Measurements from ENCODE around the gene RNF220.
A peak's percentile ranks its signal among the peaks of the same experiment; 100 is the strongest.
"Not testable (repeated sequence)": the region's sequence is repeated elsewhere in the genome, so short reads cannot be mapped to it uniquely, and the experiment has no call there.

Gene RNF220

GRCh38 chr1:44661781-44662682 is 257.0 kb downstream of the RNF220 start:
- peak; percentile 71 for DNase-seq

GRCh38 chr1:44662683-44663030 is 257.6 kb downstream of the RNF220 start:
- no peak for DNase-seq

- DNase-seq: no peak
Measured at GRCh38 chr1:44663417-44663816, 258.4 kb downstream of the RNF220 start.

- no peak for DNase-seq
Measured at GRCh38 chr1:44664730-44665370, 259.8 kb downstream of the RNF220 start.

- DNase-seq: not testable (repeated sequence)
Measured at GRCh38 chr1:44666719-44667118, 261.7 kb downstream of the RNF220 start.

GRCh38 chr1:44670751-44671640 is 265.9 kb downstream of the RNF220 start:
- no peak for DNase-seq

- no peak for DNase-seq
Measured at GRCh38 chr1:44672254-44672955, 267.4 kb downstream of the RNF220 start.

GRCh38 chr1:44672961-44673674 is 268.1 kb downstream of the RNF220 start:
- no peak for DNase-seq

- DNase-seq: no peak
Measured at GRCh38 chr1:44673675-44674112, 268.6 kb downstream of the RNF220 start.

- DNase-seq: peak; percentile 98
Measured at GRCh38 chr1:44674113-44675000, 269.3 kb downstream of the RNF220 start, which contains the start of the genes ARMH1 and TMEM53. ARMH1 (plus strand) TSS chr1:44674714; CDS start chr1:44689698, 14,984 bp downstream. TMEM53 (minus strand) TSS chr1:44674481; CDS start chr1:44674391, 90 bp downstream.

GRCh38 chr1:44675186-44675585 is 270.1 kb downstream of the RNF220 start:
- DNase-seq: no peak

GRCh38 chr1:44676484-44677200 is 271.6 kb downstream of the RNF220 start:
- DNase-seq: no peak

GRCh38 chr1:44677201-44677766 is 272.2 kb downstream of the RNF220 start:
- no peak for DNase-seq

- DNase-seq: no peak
Measured at GRCh38 chr1:44678120-44678519, 273.1 kb downstream of the RNF220 start.

- no peak for DNase-seq
Measured at GRCh38 chr1:44678626-44679025, 273.6 kb downstream of the RNF220 start.

GRCh38 chr1:44679468-44679867 is 274.4 kb downstream of the RNF220 start:
- no peak for DNase-seq

- DNase-seq: no peak
Measured at GRCh38 chr1:44681905-44682882, 277.1 kb downstream of the RNF220 start.

GRCh38 chr1:44682883-44683265 is 277.8 kb downstream of the RNF220 start:
- DNase-seq: no peak
